ENCODE results near the gene APPL2.

Gene APPL2

DNA sequence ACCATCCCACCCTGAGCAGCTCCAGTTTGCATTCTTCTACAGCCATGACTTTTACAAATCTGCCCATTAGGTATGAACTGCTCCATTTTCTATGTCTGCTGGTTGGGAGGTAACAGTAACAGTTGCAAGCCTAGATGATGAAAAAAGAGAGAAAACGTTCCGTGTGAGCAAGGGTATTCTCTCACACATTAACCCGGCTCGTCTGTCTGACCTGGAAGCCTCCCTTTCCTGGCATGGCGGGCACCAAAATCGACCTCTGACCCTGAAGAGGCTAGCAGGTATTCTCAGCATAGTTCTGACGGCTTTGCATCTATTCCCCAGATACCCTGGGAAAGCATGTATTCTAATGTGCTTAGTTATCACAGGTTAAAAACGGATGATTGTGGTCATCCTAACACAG lies 31.8 kb downstream of the APPL2 start:
- H3K9me3 ChIP-seq (ENCODE audit: severe bottlenecking): no peaks in the 10 kb centered on the region
- ATAC-seq (ENCODE audit: low read depth) (no peak), DNase-seq (ENCODE audit: low spot score) (no peak)
- H3K4me3 ChIP-seq (ENCODE audit: severe bottlenecking): no peak overlapping the region
- H3K4me1 ChIP-seq (ENCODE audit: insufficient read depth, poor library complexity, severe bottlenecking): no peaks in the 10 kb centered on the region
- peaks cover 31% of the 10 kb centered on the region for H3K36me3 ChIP-seq (ENCODE audit: low read depth)
- no peak for TF ChIP-seq CTCF (IDR thresholded peaks at IDR 0.05; ENCODE audit: poor library complexity, severe bottlenecking)
- no peak overlapping the region for H3K27ac ChIP-seq (ENCODE audit: poor library complexity, severe bottlenecking)
- no peaks in the 10 kb centered on the region for H3K27me3 ChIP-seq (ENCODE audit: insufficient read depth, poor library complexity, severe bottlenecking)

- H3K9me3 ChIP-seq (ENCODE audit: severe bottlenecking): no peaks in the 10 kb centered on the region
- TF ChIP-seq CTCF (IDR thresholded peaks at IDR 0.05; ENCODE audit: poor library complexity, severe bottlenecking): no peak
- peaks cover 38% of the 10 kb centered on the region for H3K36me3 ChIP-seq (ENCODE audit: low read depth)
- ATAC-seq (ENCODE audit: low read depth): no peak
- no peak overlapping the region for H3K4me3 ChIP-seq (ENCODE audit: severe bottlenecking)
- no peak overlapping the region for H3K27ac ChIP-seq (ENCODE audit: poor library complexity, severe bottlenecking)
- H3K4me1 ChIP-seq (ENCODE audit: insufficient read depth, poor library complexity, severe bottlenecking): no peaks in the 10 kb centered on the region
- DNase-seq (ENCODE audit: low spot score): no peak
- no peaks in the 10 kb centered on the region for H3K27me3 ChIP-seq (ENCODE audit: insufficient read depth, poor library complexity, severe bottlenecking)
Measured at GRCh38 chr12:105202202-105202601, 33.8 kb downstream of the APPL2 start.

GRCh38 chr12:105201299-105201698 lies 34.7 kb downstream of the APPL2 start:
- no peak for ATAC-seq (ENCODE audit: low read depth)
- no peaks in the 10 kb centered on the region for H3K4me1 ChIP-seq (ENCODE audit: insufficient read depth, poor library complexity, severe bottlenecking)
- TF ChIP-seq CTCF (IDR thresholded peaks at IDR 0.05; ENCODE audit: poor library complexity, severe bottlenecking): no peak

GRCh38 chr12:105200385-105200784 lies 35.6 kb downstream of the APPL2 start:
- Histone ChIP-seq H3K27ac (ENCODE audit: poor library complexity, severe bottlenecking) (no peak overlapping the region), H3K4me3 (ENCODE audit: severe bottlenecking) (no peak overlapping the region), H3K27me3 (ENCODE audit: insufficient read depth, poor library complexity, severe bottlenecking) (no peaks in the 10 kb centered on the region), H3K36me3 (ENCODE audit: low read depth) (peaks cover 33% of the 10 kb centered on the region), H3K4me1 (ENCODE audit: insufficient read depth, poor library complexity, severe bottlenecking) (no peaks in the 10 kb centered on the region), H3K9me3 (ENCODE audit: severe bottlenecking) (no peaks in the 10 kb centered on the region)
- TF ChIP-seq CTCF (IDR thresholded peaks at IDR 0.05; ENCODE audit: poor library complexity, severe bottlenecking): no peak
- DNase-seq (ENCODE audit: low spot score) (no peak), ATAC-seq (ENCODE audit: low read depth) (no peak)

More at GRCh38 chr12:105201299-105201698, 34.7 kb downstream of the APPL2 start:
- no peaks in the 10 kb centered on the region for H3K9me3 ChIP-seq (ENCODE audit: severe bottlenecking)
- no peak overlapping the region for H3K4me3 ChIP-seq (ENCODE audit: severe bottlenecking)
- H3K27ac ChIP-seq (ENCODE audit: poor library complexity, severe bottlenecking): no peak overlapping the region
- no peaks in the 10 kb centered on the region for H3K27me3 ChIP-seq (ENCODE audit: insufficient read depth, poor library complexity, severe bottlenecking)
- H3K36me3 ChIP-seq (ENCODE audit: low read depth): peaks cover 34% of the 10 kb centered on the region
- no peak for DNase-seq (ENCODE audit: low spot score)

- no peak overlapping the region for H3K27ac ChIP-seq (ENCODE audit: poor library complexity, severe bottlenecking)
- H3K36me3 ChIP-seq (ENCODE audit: low read depth): peaks cover 36% of the 10 kb centered on the region
- TF ChIP-seq CTCF (IDR thresholded peaks at IDR 0.05; ENCODE audit: poor library complexity, severe bottlenecking): no peak
- no peaks in the 10 kb centered on the region for H3K4me1 ChIP-seq (ENCODE audit: insufficient read depth, poor library complexity, severe bottlenecking)
- ATAC-seq (ENCODE audit: low read depth) (no peak), DNase-seq (ENCODE audit: low spot score) (no peak)
- H3K27me3 ChIP-seq (ENCODE audit: insufficient read depth, poor library complexity, severe bottlenecking): no peaks in the 10 kb centered on the region
- H3K4me3 ChIP-seq (ENCODE audit: severe bottlenecking): no peak overlapping the region
- no peaks in the 10 kb centered on the region for H3K9me3 ChIP-seq (ENCODE audit: severe bottlenecking)
Measured at GRCh38 chr12:105198961-105199360, 37.0 kb downstream of the APPL2 start.
